Measurements from ENCODE around the gene PEG3.

DNA sequence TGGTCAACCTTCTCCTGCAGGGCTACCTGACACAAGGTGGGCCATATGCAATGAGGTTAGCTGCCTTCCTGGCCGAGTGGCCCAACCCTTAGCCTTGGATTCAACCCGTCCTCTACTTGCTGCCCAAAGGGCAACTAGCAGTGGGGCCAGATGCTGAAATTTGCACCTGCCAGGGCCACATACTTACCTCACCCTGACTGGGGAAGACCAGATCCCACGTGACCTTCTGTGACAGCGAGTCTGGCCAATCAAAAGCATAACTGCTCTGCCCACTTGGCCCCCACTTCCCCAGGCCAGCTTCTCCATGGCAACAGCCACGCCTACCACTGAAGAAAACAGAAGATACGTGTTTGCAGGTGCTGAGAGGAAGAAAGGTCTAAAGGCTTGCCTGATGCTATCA is 10.9 kb downstream of the PEG3 start:
- TF ChIP-seq, protein P1, sequence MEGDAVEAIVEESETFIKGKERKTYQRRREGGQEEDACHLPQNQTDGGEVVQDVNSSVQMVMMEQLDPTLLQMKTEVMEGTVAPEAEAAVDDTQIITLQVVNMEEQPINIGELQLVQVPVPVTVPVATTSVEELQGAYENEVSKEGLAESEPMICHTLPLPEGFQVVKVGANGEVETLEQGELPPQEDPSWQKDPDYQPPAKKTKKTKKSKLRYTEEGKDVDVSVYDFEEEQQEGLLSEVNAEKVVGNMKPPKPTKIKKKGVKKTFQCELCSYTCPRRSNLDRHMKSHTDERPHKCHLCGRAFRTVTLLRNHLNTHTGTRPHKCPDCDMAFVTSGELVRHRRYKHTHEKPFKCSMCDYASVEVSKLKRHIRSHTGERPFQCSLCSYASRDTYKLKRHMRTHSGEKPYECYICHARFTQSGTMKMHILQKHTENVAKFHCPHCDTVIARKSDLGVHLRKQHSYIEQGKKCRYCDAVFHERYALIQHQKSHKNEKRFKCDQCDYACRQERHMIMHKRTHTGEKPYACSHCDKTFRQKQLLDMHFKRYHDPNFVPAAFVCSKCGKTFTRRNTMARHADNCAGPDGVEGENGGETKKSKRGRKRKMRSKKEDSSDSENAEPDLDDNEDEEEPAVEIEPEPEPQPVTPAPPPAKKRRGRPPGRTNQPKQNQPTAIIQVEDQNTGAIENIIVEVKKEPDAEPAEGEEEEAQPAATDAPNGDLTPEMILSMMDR (conservative IDR thresholded peaks at IDR 0.05; ENCODE audit: low read depth, low read length): no peak
- TF ChIP-seq POLR2A (IDR thresholded peaks at IDR 0.05; ENCODE audit: low read depth, low read length) (no peak), RAD21 (IDR thresholded peaks at IDR 0.05; ENCODE audit: low read length) (no peak), BHLHE40 (IDR thresholded peaks at IDR 0.05; ENCODE audit: low read depth, low read length) (no peak), NFE2L2 (IDR thresholded peaks at IDR 0.05; ENCODE audit: low read depth, low read length) (no peak), MXI1 (IDR thresholded peaks at IDR 0.05; ENCODE audit: borderline replicate concordance, low read depth, low read length) (no peak), RFX5 (IDR thresholded peaks at IDR 0.05; ENCODE audit: low read depth, low read length) (no peak), FOS (IDR thresholded peaks at IDR 0.05; ENCODE audit: low read depth, low read length) (no peak)
- TF ChIP-seq, protein P2, sequence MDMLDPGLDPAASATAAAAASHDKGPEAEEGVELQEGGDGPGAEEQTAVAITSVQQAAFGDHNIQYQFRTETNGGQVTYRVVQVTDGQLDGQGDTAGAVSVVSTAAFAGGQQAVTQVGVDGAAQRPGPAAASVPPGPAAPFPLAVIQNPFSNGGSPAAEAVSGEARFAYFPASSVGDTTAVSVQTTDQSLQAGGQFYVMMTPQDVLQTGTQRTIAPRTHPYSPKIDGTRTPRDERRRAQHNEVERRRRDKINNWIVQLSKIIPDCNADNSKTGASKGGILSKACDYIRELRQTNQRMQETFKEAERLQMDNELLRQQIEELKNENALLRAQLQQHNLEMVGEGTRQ (IDR thresholded peaks at IDR 0.05; ENCODE audit: low read depth, low read length): no peak

Data from IMR-90 (cell line).